Stimulated activated CD8-positive, alpha-beta memory T cell treated with anti-CD3 and anti-CD28 coated beads, Interleukin-4, amount 100 ng/mL, for 24 hours (primary cell): ENCODE measurements around the gene BRINP2.
"Not testable (repeated sequence)": the region's sequence is repeated elsewhere in the genome, so short reads cannot be mapped to it uniquely, and the experiment has no call there.

Experiments
- DNase-seq: peaks from one replicate; pipeline ENCODE4 v3.0.0-alpha.2; 2020; ENCODE audit warnings: low read depth

BRINP2 gene

GRCh38 chr1:177315761-177316160 is 145.0 kb downstream of the BRINP2 start:
- DNase-seq: no peak

- not testable (repeated sequence) for DNase-seq
Measured at GRCh38 chr1:177321434-177321833, 150.7 kb downstream of the BRINP2 start.

- no peak for DNase-seq
Measured at GRCh38 chr1:177328251-177328650, 157.5 kb downstream of the BRINP2 start.

- DNase-seq: no peak
Measured at GRCh38 chr1:177329871-177330270, 159.1 kb downstream of the BRINP2 start.
